Amniotic stem cell (primary cell): ENCODE measurements around the gene GID8.
A peak's percentile ranks its signal among the peaks of the same experiment; 100 is the strongest.

Experiments
- DNase-seq: peaks from one replicate; lab custom pipeline; 2025; lab: John Stamatoyannopoulos, UW

Gene GID8

GRCh38 chr20:62970307-62971210 is 32.6 kb downstream of the GID8 start:
- DNase-seq = no peak

GRCh38 chr20:62971211-62971949 is 33.4 kb downstream of the GID8 start:
- DNase-seq = no peak

- DNase-seq = peak; percentile 59
Observed at GRCh38 chr20:62971950-62972844, 34.2 kb downstream of the GID8 start.

- DNase-seq = no peak
Observed at GRCh38 chr20:62972845-62973745, 35.1 kb downstream of the GID8 start.

GRCh38 chr20:62975251-62975760 is 37.4 kb downstream of the GID8 start:
- DNase-seq = no peak

- no peak for DNase-seq
Observed at GRCh38 chr20:62975812-62976508, 38.0 kb downstream of the GID8 start.

GRCh38 chr20:62976886-62977285 is 38.9 kb downstream of the GID8 start:
- no peak for DNase-seq

- DNase-seq = no peak
Observed at GRCh38 chr20:62977613-62978560, 39.9 kb downstream of the GID8 start.

GRCh38 chr20:62978561-62978943 is 40.6 kb downstream of the GID8 start:
- DNase-seq = no peak

GRCh38 chr20:62979310-62979709 is 41.4 kb downstream of the GID8 start:
- no peak for DNase-seq

GRCh38 chr20:62979876-62980373 is 42.0 kb downstream of the GID8 start:
- DNase-seq = no peak

GRCh38 chr20:62980380-62980960 is 42.5 kb downstream of the GID8 start:
- no peak for DNase-seq

- DNase-seq = no peak
Observed at GRCh38 chr20:62980970-62981369, 43.0 kb downstream of the GID8 start.

- no peak for DNase-seq
Observed at GRCh38 chr20:62982124-62983075, 44.5 kb downstream of the GID8 start.

- DNase-seq = no peak
Observed at GRCh38 chr20:62983210-62983609, 45.3 kb downstream of the GID8 start.

- DNase-seq = no peak
Observed at GRCh38 chr20:62984666-62985443, 46.9 kb downstream of the GID8 start.

GRCh38 chr20:62985444-62985778 is 47.5 kb downstream of the GID8 start:
- DNase-seq = no peak
